HT-29 (cell line): ENCODE results near the gene STX10. TPM values are rescaled to one million over a fixed set of nuclear protein-coding genes. Genes with fewer than 3 reads are reported as not detected.

ENCODE experiments used
- DNase-seq: peaks from one replicate; pipeline ENCODE4 v3.0.0-alpha.2; 2015; ENCODE audit warnings: low spot score
- total RNA-seq: library from RNA; depleted of rRNA; stranded (reverse); fragments of >200 nt; shearing (Covaris generic); gene quantifications from 2 replicates; pipeline ENCODE4 v1.2.3, GENCODE V29; 2014

Gene STX10
- total RNA-seq, 1 experiment from 2014 or later = 86.0 TPM

DNA sequence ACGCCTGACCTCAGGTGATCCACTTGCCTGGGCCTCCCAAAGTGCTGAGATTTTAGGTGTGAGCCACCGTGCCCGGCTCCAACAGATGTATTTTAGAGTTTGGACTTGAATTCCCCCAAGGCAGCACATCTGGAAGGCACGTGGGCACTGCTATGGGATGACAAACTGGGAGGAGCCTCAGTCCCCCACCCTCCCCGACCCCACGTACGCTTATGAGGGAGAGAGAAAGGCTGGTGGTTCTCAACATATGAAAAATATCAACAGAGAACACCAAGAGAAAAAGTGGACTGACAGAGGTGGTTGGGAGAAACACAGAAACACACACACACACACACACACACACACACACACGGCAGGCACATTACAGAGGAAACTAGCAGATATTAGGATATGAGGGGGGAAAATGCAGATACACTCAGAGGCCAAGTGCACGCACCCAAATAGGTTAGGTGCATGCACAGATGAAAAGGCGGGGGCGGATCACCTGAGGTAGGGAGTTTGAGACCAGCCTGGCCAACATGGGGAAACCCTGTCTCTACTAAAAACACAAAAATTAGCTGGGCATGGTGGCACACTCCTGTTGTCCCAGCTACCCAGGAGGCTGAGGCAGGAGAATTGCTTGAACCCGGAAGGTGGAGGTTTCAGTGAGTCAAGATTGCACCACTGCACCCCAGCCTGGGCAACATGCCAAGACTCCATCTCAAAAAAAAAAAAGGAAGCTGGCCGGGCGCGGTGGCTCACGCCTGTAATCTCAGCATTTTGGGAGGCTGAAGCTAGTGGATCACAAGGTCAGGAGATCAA is 3.2 kb downstream of the STX10 start:
- DNase-seq = no peak

DNA sequence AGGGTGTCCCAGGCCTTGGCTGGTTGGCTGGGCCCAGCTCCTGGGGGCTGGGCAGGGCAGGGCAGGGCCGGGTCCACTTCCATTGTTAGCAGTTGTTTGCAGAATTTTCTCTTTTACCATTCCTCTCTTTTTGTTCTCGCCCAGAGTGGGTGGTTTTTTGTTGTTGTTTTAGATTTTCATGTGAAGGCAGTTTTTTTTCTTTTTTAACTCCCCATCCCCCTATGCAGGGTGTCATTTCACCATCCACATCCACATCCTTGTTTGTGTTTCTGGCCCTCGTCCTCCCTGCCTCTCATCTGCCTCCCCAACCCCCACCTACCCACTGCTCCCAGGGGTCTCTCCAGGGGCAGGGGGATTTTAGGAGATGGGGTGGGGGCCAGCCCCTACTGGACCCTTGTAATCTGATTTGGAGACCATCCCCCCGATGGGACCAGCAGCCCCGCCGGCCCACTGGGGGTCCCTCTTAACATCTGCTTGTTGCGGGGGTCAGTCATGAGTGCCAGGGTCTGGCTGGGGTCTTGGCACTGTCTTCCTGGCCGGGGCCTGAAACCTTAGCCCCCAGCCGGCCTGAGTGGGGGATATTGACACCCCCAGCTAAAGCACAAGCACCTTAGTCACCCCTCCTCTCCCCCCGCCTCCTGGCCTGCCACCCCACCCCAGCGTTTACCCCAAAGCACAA is 10.4 kb downstream of the STX10 start:
- no peak for DNase-seq

- no peak for DNase-seq
Observed at GRCh38 chr19:13138916-13139198, 11.3 kb downstream of the STX10 start.

DNA sequence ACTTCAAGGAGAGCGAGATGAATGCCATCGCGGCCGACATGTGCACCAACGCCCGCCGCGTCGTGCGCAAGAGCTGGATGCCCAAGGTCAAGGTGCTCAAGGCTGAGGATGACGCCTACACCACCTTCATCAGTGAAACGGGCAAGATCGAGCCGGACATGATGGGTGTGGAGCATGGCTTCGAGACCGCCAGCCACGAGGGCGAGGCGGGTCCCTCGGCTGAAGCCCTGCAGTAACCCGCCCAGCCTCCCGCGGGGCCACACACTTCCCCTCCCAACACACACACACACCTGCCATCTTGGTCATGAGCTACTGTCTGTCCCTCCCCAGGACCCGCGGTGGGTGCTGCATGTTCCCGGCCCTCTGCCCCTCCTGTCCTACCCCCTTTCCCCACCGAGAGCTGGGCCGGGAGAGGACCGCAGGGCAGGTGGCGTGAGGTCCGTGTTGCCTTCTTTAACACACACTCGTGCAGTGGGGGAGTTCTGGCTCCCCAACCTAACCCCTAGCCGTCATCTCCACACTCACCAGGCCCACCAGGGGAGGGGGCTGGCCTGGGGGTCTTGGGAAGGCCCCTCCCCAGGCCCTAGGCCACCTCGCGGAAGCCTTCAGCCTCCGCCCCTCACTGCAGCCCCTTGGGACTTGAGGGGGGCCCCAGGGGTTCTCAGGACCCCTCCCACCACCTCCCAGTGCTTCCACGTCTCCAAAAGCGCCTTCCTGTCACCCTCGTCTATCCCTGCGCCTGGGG is 11.8 kb downstream of the STX10 start:
- no peak for DNase-seq

GRCh38 chr19:13137290-13137794 is 12.8 kb downstream of the STX10 start:
- DNase-seq = no peak

- no peak for DNase-seq
Observed at GRCh38 chr19:13135068-13136062, 14.8 kb downstream of the STX10 start.

- no peak for DNase-seq
Observed at GRCh38 chr19:13134626-13135025, 15.5 kb downstream of the STX10 start.

- no peak for DNase-seq
Observed at GRCh38 chr19:13133241-13133870, 16.8 kb downstream of the STX10 start.

DNA sequence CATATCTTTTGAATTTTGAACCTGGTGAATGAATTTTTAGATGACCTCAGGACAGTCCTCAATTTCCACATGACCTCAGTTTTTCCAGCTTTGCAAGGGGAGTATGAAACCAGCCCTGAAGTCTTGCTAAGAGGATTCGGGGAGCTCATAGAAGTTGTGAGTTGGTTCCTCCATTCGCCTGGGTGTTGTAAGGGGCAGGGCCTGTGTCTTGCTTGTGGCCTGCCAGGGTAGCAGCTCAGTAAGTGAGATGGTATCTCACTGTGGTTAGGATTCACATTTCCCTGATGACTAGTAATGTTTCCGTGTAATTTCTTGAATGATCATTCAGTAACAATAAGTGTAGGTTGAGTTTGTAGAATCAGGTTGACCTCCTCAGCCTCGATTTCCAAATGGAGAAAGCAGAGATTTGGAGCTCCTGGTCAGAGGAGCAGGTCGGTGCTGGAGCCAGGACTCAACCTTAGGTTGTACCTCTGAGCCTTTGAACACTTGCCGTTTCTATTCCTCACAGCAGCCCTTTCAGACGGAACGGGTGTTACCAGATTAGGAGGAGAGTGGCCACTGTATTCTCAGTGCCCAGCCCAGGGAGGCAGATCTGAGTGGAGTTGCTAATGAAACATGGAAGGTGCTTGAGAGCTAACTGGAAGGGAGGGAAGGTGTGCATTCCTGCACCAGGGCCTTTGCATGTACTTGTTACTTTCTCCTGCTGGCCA is 17.5 kb downstream of the STX10 start:
- no peak for DNase-seq

- DNase-seq = no peak
Observed at GRCh38 chr19:13130886-13131490, 19.2 kb downstream of the STX10 start.

DNA sequence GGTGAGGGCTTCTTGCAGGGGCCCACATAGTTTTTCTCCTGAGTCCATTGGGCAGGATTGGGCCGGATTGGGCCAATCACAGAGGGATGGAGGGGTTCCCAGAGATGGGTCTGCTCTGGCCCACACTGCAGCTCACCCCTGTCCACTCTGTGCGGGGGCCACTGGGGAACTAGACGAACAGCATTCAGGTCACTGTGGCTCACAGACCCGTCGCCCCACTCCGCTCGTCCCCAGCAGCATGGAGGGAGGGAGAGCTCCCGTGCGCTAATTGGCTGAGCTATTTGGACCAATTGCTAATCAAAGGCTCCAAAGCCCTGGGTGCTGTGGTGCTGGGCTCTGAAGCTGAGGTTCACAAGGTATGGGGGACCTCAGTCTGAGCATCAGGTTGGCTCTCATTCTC is 20.8 kb downstream of the STX10 start:
- no peak for DNase-seq

- DNase-seq = no peak
Observed at GRCh38 chr19:13128583-13128982, 21.6 kb downstream of the STX10 start.

GRCh38 chr19:13127811-13128575 is 22.2 kb downstream of the STX10 start:
- no peak for DNase-seq

DNA sequence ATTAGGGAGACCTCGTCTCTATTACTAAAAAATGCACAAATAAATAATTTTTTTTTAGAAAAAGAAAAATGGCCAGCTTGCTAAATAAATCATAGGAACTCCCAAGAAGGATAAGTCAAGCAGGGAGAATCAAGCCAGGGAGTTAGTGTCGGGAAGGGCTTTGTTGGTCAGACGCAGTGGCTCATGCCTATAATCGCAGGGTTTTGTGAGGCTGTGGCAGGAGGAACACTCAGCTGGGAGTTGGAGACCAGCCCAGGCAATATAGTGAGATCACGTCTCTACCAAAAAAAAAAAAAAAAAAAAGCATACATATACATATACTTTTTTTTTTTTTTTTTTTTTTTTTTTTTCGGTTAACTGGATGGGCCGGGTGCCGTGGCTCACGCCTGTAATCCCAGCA is 23.1 kb downstream of the STX10 start:
- DNase-seq = no peak

DNA sequence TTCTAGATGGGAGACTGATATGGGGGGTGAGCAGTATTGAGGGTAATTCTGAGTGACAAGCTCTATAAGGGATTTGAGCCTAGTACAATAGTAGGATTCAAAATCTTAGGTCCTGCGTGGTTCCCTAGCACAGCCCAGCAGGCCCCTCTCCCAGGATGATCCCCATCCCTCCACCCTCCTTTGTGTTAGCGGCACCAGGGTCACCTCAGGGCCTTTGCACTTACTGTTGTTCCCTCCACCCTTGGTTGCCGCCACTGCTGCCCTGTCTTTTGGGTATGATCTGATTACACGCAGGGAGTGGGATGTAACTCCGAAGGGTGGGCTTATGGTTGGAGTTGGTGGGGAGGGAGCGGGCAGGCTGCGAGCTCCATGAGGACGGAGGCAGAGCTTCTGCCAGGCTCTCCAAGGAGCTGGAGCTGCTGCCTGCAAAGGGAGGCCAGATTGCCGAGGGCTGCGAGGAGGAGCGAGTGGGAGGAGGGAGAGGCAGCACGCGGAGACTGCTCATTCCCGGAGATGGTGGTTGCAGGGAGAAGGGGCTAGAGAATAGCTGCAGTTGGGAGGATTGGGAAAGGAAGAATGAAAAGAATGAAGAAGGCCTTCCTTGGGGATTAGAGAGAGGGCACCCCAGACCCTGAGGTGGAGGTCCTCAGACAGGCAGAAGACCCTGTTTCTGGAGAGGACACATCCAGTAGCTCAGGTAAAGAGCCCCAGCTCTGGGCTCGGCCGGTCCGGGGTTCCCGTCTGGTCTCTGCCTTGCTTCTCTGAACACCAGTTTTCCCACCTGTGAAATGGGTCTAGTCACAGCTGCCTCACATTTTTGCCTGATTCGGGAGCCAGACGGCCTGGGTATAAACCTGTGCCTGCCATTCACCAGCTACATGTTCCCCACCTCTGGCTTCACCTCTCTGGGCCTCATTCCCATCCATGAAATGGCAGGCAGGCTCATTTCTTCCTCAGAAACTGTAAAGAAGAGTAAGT is 26.9 kb downstream of the STX10 start:
- DNase-seq = no peak

DNA sequence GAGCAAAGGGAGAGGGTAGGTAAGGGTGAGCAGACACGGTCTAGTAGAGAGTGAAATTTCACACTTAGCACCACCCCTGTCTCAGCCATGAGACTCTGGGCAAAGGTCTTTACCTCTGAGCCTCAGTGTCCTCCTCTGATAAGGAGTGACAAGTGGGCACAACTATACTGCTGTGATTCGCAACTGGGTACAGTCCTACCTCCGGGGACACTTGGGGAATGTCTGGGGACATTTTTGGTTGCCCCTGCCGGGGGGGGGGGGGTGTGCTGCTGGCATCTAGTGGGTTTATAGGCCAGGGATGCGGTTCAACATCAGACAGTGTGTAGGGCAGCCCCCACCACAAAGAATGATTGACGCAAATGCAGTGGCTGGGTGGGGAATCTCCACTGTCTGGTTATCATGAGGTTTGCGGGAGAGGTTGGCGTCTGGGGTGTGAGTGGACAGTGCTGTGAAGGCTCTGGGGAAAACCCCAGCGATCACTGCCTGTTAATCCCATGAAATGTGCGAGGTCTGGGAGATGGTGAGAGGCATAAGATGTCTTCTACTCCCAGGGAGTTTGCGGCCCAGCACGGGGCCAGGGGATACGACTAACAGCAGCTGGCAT is 27.8 kb downstream of the STX10 start:
- no peak for DNase-seq

DNA sequence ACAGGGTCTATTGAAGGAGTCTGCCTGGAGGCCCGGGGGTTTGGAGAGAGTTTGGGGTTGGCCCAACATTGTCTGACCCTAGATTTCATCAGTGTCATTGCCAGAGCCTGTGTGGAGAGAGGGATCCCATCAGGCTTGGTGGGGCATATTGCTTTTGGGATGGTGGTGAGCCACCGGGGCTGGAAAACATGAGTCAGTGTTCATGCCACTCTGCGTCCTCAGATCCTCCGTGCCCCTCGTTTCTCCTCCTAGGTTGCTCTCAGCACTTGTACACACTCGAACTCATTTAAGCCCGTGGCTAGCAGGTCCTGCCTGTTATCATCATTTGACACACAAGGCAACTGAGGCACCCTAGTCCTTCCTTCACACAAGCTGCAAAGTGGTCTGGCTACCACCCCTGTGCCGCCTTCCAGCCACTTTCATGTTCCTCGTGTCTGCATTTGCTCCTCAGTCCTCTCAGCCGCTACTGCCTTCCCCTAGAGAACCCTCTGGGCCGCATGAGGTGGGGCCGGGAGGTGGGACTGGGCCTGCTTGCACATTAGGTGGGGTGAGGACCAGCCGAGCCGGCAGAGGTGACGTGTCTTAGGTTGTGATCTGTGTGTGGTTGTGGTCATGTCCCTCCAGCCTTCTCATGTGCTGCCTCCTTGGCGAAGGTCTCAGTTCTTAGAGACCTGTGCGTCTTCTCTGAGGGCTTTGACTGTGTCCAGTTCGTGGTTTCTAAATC is 28.5 kb downstream of the STX10 start:
- DNase-seq = no peak
